IMR-90 (cell line): Measurements from ENCODE around the gene AVPR2. TPM values are rescaled to one million over a fixed set of nuclear protein-coding genes. Genes with fewer than 3 reads are reported as not detected.

Source experiments
- ATAC-seq: fragments of 200-7000 bp; cut with Tn5 transposase; 2 replicates; pipeline ENCODE4 v1.9.1; 2020; ENCODE audit warnings: low read depth, mild to moderate bottlenecking, moderate library complexity
- BruUV-seq: library from RNA; stranded (reverse); fragments of 400-500 nt; replicated peaks from 2 replicates; lab custom pipeline; 2021; lab: Mats Ljungman, UMichigan
- CTCF ChIA-PET: fragments of 300-600 bp; formaldehyde crosslinking; extraction: SDS; loops from one replicate; lab custom pipeline; 2021; ENCODE audit warnings: antibody characterized with exemption; lab: Yijun Ruan, JAX
- POLR2A ChIA-PET: fragments of 300-600 bp; sonication (Branson Sonifier 250); formaldehyde crosslinking; loops from one replicate; lab custom pipeline; 2022; ENCODE audit warnings: antibody characterized with exemption; ENCODE audit not compliant: unreplicated experiment; lab: Charles Lee
- DNase-seq: peaks from one replicate; pipeline ENCODE4 v3.0.0; 2013
- H2AFZ ChIP-seq: replicated peaks from 2 replicates; pipeline ENCODE3; 2013; ENCODE audit warnings: low read length, mild to moderate bottlenecking; ENCODE audit not compliant: poor library complexity
- H2AK5ac ChIP-seq: 2 replicates; pipeline ENCODE4 v1.6.1; 2013; ENCODE audit warnings: low read depth, low read length, inconsistent platforms
- H2AK9ac ChIP-seq: replicated peaks from 2 replicates; pipeline ENCODE3; 2013; ENCODE audit warnings: mild to moderate bottlenecking, low read depth, low read length, moderate library complexity; ENCODE audit not compliant: poor library complexity
- H2BK120ac ChIP-seq: 2 replicates; pipeline ENCODE4 v1.6.1; 2013; ENCODE audit warnings: low read depth, low read length, inconsistent platforms
- H2BK15ac ChIP-seq: 3 replicates; pipeline ENCODE4 v1.6.1; 2013; ENCODE audit warnings: low read depth, low read length, inconsistent platforms
- H2BK20ac ChIP-seq: 2 replicates; pipeline ENCODE4 v1.6.1; 2013; ENCODE audit warnings: low read depth, mild to moderate bottlenecking, inconsistent platforms, low read length, moderate library complexity
- H2BK5ac ChIP-seq: 2 replicates; pipeline ENCODE4 v1.6.1; 2013; ENCODE audit warnings: mild to moderate bottlenecking, low read depth, low read length, inconsistent platforms; ENCODE audit not compliant: poor library complexity, severe bottlenecking
- H3K14ac ChIP-seq: replicated peaks from 2 replicates; pipeline ENCODE4 v1.6.1; 2013; ENCODE audit warnings: low read depth, low read length, inconsistent platforms
- H3K18ac ChIP-seq: 2 replicates; pipeline ENCODE4 v1.6.1; 2013; ENCODE audit warnings: low read depth, low read length, control low read depth
- H3K23ac ChIP-seq: 2 replicates; pipeline ENCODE4 v1.6.1; 2013; ENCODE audit warnings: low read depth, low read length, inconsistent platforms
- H3K27ac ChIP-seq: 2 replicates; pipeline ENCODE4 v1.5.1; 2013; ENCODE audit warnings: mild to moderate bottlenecking, control low read depth, low read length; ENCODE audit not compliant: insufficient read depth
- H3K27me3 ChIP-seq: 2 replicates; pipeline ENCODE4 v1.6.1; 2013; ENCODE audit warnings: low read length; ENCODE audit not compliant: control insufficient read depth, insufficient read depth
- H3K36me3 ChIP-seq: 2 replicates; pipeline ENCODE4 v1.6.1; 2013; ENCODE audit warnings: low read length, mixed read lengths; ENCODE audit not compliant: control insufficient read depth, insufficient read depth
- H3K4ac ChIP-seq: 2 replicates; pipeline ENCODE4 v1.6.1; 2013; ENCODE audit warnings: low read depth, low read length, inconsistent platforms
- H3K4me1 ChIP-seq: 2 replicates; pipeline ENCODE4 v1.6.1; 2013; ENCODE audit warnings: low read length, mixed read lengths; ENCODE audit not compliant: control insufficient read depth, insufficient read depth
- H3K4me2 ChIP-seq: 2 replicates; pipeline ENCODE4 v1.6.1; 2013; ENCODE audit warnings: low read depth, mild to moderate bottlenecking, control low read depth, low read length, moderate library complexity
- H3K4me3 ChIP-seq: 2 replicates; pipeline ENCODE4 v1.5.1; 2013; ENCODE audit warnings: low read depth, mild to moderate bottlenecking, control low read depth, low read length, moderate library complexity; ENCODE audit not compliant: insufficient read depth
- H3K56ac ChIP-seq: 2 replicates; pipeline ENCODE4 v1.6.1; 2013; ENCODE audit warnings: low read length, inconsistent platforms; ENCODE audit not compliant: insufficient read depth; ENCODE audit errors: extremely low read depth
- H3K79me1 ChIP-seq, 2 experiments: 2 replicates each; pipeline ENCODE4 v1.6.1; 2013; ENCODE audit warnings: low read length in 2 of 2, inconsistent platforms in 1 of 2, low read depth in 1 of 2
- H3K9ac ChIP-seq: 2 replicates; pipeline ENCODE4 v1.6.1; 2013; ENCODE audit warnings: low read depth, low read length, control low read depth
- H3K9me1 ChIP-seq: 2 replicates; pipeline ENCODE4 v1.6.1; 2013; ENCODE audit warnings: low read length, inconsistent platforms; ENCODE audit not compliant: insufficient read depth
- H3K9me3 ChIP-seq: 2 replicates; pipeline ENCODE4 v1.6.1; 2013; ENCODE audit warnings: low read length; ENCODE audit not compliant: control insufficient read depth, insufficient read depth
- H4K20me1 ChIP-seq: 2 replicates; pipeline ENCODE4 v1.6.1; 2013; ENCODE audit warnings: low read length, inconsistent platforms; ENCODE audit not compliant: insufficient read depth
- H4K5ac ChIP-seq: 2 replicates; pipeline ENCODE4 v1.6.1; 2013; ENCODE audit warnings: mild to moderate bottlenecking, low read depth, low read length, control low read depth
- H4K8ac ChIP-seq, 2 experiments: 2 replicates each; pipeline ENCODE4 v1.6.1; 2013; ENCODE audit warnings: low read depth in 2 of 2, low read length in 2 of 2, control low read depth in 1 of 2, inconsistent platforms in 1 of 2
- H4K91ac ChIP-seq: 2 replicates; pipeline ENCODE4 v1.6.1; 2013; ENCODE audit warnings: low read depth, low read length, inconsistent platforms; ENCODE audit not compliant: insufficient read depth
- BHLHE40 ChIP-seq: fragments of 150-350 bp; IDR thresholded peaks from 2 replicates; pipeline ENCODE4 v1.6.1; 2016; ENCODE audit warnings: mild to moderate bottlenecking, low read depth, low read length
- CEBPB ChIP-seq: IDR thresholded peaks from 2 replicates; pipeline ENCODE4 v1.6.1; 2012; ENCODE audit warnings: low read depth, low read length, improper control_type of control experiment
- CHD1 ChIP-seq: IDR thresholded peaks from 2 replicates; pipeline ENCODE4 v1.6.1; 2012; ENCODE audit warnings: low read depth, low read length, improper control_type of control experiment
- CTCF ChIP-seq: conservative IDR thresholded peaks from 2 replicates; pipeline ENCODE4 v1.5.1; 2012; ENCODE audit warnings: mild to moderate bottlenecking, low read depth, low read length, improper control_type of control experiment
- ELK1 ChIP-seq: fragments of 150-350 bp; IDR thresholded peaks from 2 replicates; pipeline ENCODE4 v1.6.1; 2016; ENCODE audit warnings: low read depth, mild to moderate bottlenecking, low read length, moderate library complexity, borderline replicate concordance
- FOS ChIP-seq: fragments of 150-350 bp; IDR thresholded peaks from 2 replicates; pipeline ENCODE4 v1.6.1; 2016; ENCODE audit warnings: low read depth, low read length
- MAFK ChIP-seq: IDR thresholded peaks from 2 replicates; pipeline ENCODE4 v1.6.1; 2012; ENCODE audit warnings: low read depth, low read length, improper control_type of control experiment
- MAZ ChIP-seq: IDR thresholded peaks from 2 replicates; pipeline ENCODE4 v1.6.1; 2012; ENCODE audit warnings: low read depth, mild to moderate bottlenecking, low read length, improper control_type of control experiment, moderate library complexity, borderline replicate concordance
- RAD21 ChIP-seq: IDR thresholded peaks from 2 replicates; pipeline ENCODE4 v1.6.1; 2012; ENCODE audit warnings: low read length, improper control_type of control experiment
- WGBS, 2 experiments: methylation state at CpG; one replicate each; pipeline versions ENCODE4 v1.1.5 to v1.1.7; 2013; ENCODE audit warnings: missing lambda C conversion rate in 2 of 2; ENCODE audit not compliant: insufficient read length in 1 of 2; ENCODE audit errors: extremely low coverage in 2 of 2; 5-methylcytosine and 5-hydroxymethylcytosine counted together
- dilution Hi-C: fragments of 300-500 bp; cut with HindIII; formaldehyde crosslinking; loops from one replicate; pipeline ENCODE4 v1.14.3; 2018; ENCODE audit warnings: low sequenced_read_pairs; ENCODE audit not compliant: unreplicated experiment
- in situ Hi-C: fragments of 300-500 bp; cut with MboI; formaldehyde crosslinking; loops from 3 replicates; pipeline ENCODE4 v1.14.3; 2019; ENCODE audit warnings: low sequenced_read_pairs, inconsistent platforms, mixed read lengths
- intact Hi-C: fragments of 100-400 bp; cut with micrococcal nuclease; formaldehyde crosslinking; loops from 2 replicates; pipeline ENCODE4 v1.10.0; 2022
- polyA plus RNA-seq, 3 experiments: library from polyadenylated mRNA; depleted of rRNA; stranded (reverse); fragments of >200 nt; gene quantifications; 2 replicates each; pipeline ENCODE4 v1.2.3, GENCODE V29; 2012; ENCODE audit warnings: low replicate concordance in 1 of 3
- total RNA-seq: library from RNA; depleted of rRNA; stranded (reverse); fragments of >200 nt; gene quantifications from 2 replicates; pipeline ENCODE4 v1.2.3, GENCODE V29; 2012

Gene AVPR2
- total and polyA plus RNA-seq, 2 of the 4 experiments (the other 2 are of a cell fraction), result not detected

GRCh38 chrX:153938226-153938786 lies 33.8 kb downstream of the AVPR2 start:
- Histone ChIP-seq H3K23ac (no peak overlapping the region), H2AK5ac (no peak overlapping the region), H3K4me1 (peaks cover 2% of the 10 kb centered on the region; the same call in 1 of the 2 replicates), H3K9ac (no peak overlapping the region), H3K18ac (no peak overlapping the region), H3K56ac (no peak overlapping the region), H3K36me3 (no peaks in the 10 kb centered on the region), H3K4ac (no peak overlapping the region), H4K20me1 (peaks cover 8% of the 10 kb centered on the region; the same call in 1 of the 2 replicates), H3K79me1 (peaks cover under 1 to 9% of the 10 kb centered on the region in 2 experiments; a peak in 1 of 4 replicates), H3K9me3 (no peaks in the 10 kb centered on the region), H3K14ac (no peak overlapping the region), H3K27me3 (peaks cover 3% of the 10 kb centered on the region; the same call in 1 of the 2 replicates), H3K27ac (no peak overlapping the region), H3K9me1 (no peaks in the 10 kb centered on the region), H2BK120ac (no peak overlapping the region), H4K5ac (no peak overlapping the region), H4K91ac (no peak overlapping the region), H2AFZ (no peak overlapping the region), H3K4me3 (no peak overlapping the region), H3K4me2 (no peak overlapping the region), H2BK5ac (no peak overlapping the region), H4K8ac (no peak overlapping the region), H2AK9ac (peak overlapping the region; percentile 3), H2BK15ac (no peak overlapping the region), H2BK20ac (no peak overlapping the region)
- TF ChIP-seq MAFK, result no peak
- TF ChIP-seq ELK1, result no peak
- TF ChIP-seq CEBPB, result no peak
- TF ChIP-seq BHLHE40, result no peak
- TF ChIP-seq RAD21, result no peak
- TF ChIP-seq CHD1, result no peak
- no peak for TF ChIP-seq FOS
- no peak for TF ChIP-seq CTCF
- TF ChIP-seq MAZ, result no peak
- ATAC-seq (no peak), DNase-seq (peak; percentile 17)
- intact Hi-C loops (no loop called here), dilution Hi-C loops (no loop called here), in situ Hi-C loops (no loop called here)
- no TSS peak for BruUV-seq
- CTCF ChIA-PET, result no interaction called here
- POLR2A ChIA-PET, result no interaction called here
- WGBS, 2 experiments, result 53% methylated on average over 6 of the region's 10 CpGs; no CpG with 5 or more reads in 1 of the 2 experiments
